ENCODE data around the gene DAND5. TPM values are rescaled to one million over a fixed set of nuclear protein-coding genes. Genes with fewer than 3 reads are reported as not detected.

DAND5 gene
- polyA plus RNA-seq, 1 of the 3 experiments (the other 2 are of a cell fraction), result 1.0 TPM

GRCh38 chr19:12985049-12985776, 15.8 kb downstream of the DAND5 start (continued):
- TF ChIP-seq TEAD4 (IDR thresholded peaks at IDR 0.05; ENCODE audit: borderline replicate concordance, insufficient read depth) (no peak), RFX5 (IDR thresholded peaks at IDR 0.05; ENCODE audit: low read length) (no peak), RAD21 (IDR thresholded peaks at IDR 0.05; ENCODE audit: low read length) (no peak), SMC3 (IDR thresholded peaks at IDR 0.05; ENCODE audit: low read depth, low read length) (no peak), JUND (IDR thresholded peaks at IDR 0.05) (no peak), TCF12 (IDR thresholded peaks at IDR 0.05) (no peak), EP300 (IDR thresholded peaks at IDR 0.05; ENCODE audit: borderline replicate concordance in 1 of 2, low read depth in 1 of 2, low read length in 1 of 2) (no peak), NRF1 (IDR thresholded peaks at IDR 0.05; ENCODE audit: low read depth, low read length) (no peak), FOXJ3 (CRISPR knock-in tag; IDR thresholded peaks at IDR 0.05) (no peak), PBX3 (IDR thresholded peaks at IDR 0.05) (no peak), RXRA (IDR thresholded peaks at IDR 0.05; ENCODE audit: borderline replicate concordance, low read depth) (no peak)

- H3K9me3 ChIP-seq, result no peaks in the 10 kb centered on the region
- TF ChIP-seq JUND (IDR thresholded peaks at IDR 0.05) (no peak), TAF1 (IDR thresholded peaks at IDR 0.05; ENCODE audit: borderline replicate concordance, low read depth, low read length) (no peak), MAX (IDR thresholded peaks at IDR 0.05; ENCODE audit: low read depth) (no peak), TEAD4 (IDR thresholded peaks at IDR 0.05; ENCODE audit: borderline replicate concordance, insufficient read depth) (no peak), MEF2A (IDR thresholded peaks at IDR 0.05; ENCODE audit: borderline replicate concordance, low read depth) (no peak), GABPA (IDR thresholded peaks at IDR 0.05; ENCODE audit: low read depth) (no peak), REST (IDR thresholded peaks at IDR 0.05; ENCODE audit: low read depth, low read length) (no peak), NFIC (IDR thresholded peaks at IDR 0.05; ENCODE audit: borderline replicate concordance) (no peak), RFX5 (IDR thresholded peaks at IDR 0.05; ENCODE audit: low read length) (no peak), ZBTB33 (IDR thresholded peaks at IDR 0.05; ENCODE audit: borderline replicate concordance, low read depth) (no peak), ELF1 (IDR thresholded peaks at IDR 0.05) (no peak), USF2 (IDR thresholded peaks at IDR 0.05; ENCODE audit: borderline replicate concordance, low read depth, low read length) (no peak), RXRA (IDR thresholded peaks at IDR 0.05; ENCODE audit: borderline replicate concordance, low read depth) (no peak), TCF12 (IDR thresholded peaks at IDR 0.05) (no peak), PBX3 (IDR thresholded peaks at IDR 0.05) (no peak), MXI1 (IDR thresholded peaks at IDR 0.05; ENCODE audit: low read depth, low read length) (no peak), RCOR1 (IDR thresholded peaks at IDR 0.05; ENCODE audit: low read length) (no peak), NRF1 (IDR thresholded peaks at IDR 0.05; ENCODE audit: low read depth, low read length) (no peak)
These were observed 17.4 kb downstream of the DAND5 start for GRCh38 chr19:12986726-12987125.

More at GRCh38 chr19:12986726-12987125, 17.4 kb downstream of the DAND5 start:
- no peaks in the 10 kb centered on the region for H3K79me2 ChIP-seq (ENCODE audit: insufficient read depth)
- ChIA-PET POLR2A (no interaction called here), CTCF (interaction anchor here (1.5 to 24.6 kb wide), 5 partner anchors 10 to 114 kb away, joined by 3 to 603 read pairs (median 12); no protein-coding TSS in a partner anchor)
- H2AFZ ChIP-seq (ENCODE audit: low read depth), result no peak overlapping the region
- H3K36me3 ChIP-seq (replicated peaks in 1 of 2; ENCODE audit: control insufficient read depth in 1 of 2, insufficient read depth in 2 of 2, low read length in 1 of 2), result no peaks in the 10 kb centered on the region
- 96% methylated on average over 12 of the region's 12 CpGs for WGBS (ENCODE audit: low lambda C conversion rate)
- no peak overlapping the region for H3K9ac ChIP-seq
- no peak for DNase-seq
- H3K27ac ChIP-seq (ENCODE audit: low read depth in 2 of 2, low read length in 1 of 2), result no peak overlapping the region
- H4K20me1 ChIP-seq (ENCODE audit: insufficient read depth), result no peaks in the 10 kb centered on the region
- H3K27me3 ChIP-seq (ENCODE audit: insufficient read depth), result no peaks in the 10 kb centered on the region
- no peak overlapping the region for H3K4me2 ChIP-seq
- no peaks in the 10 kb centered on the region for H3F3A ChIP-seq (replicated peaks; ENCODE audit: insufficient read depth)
- H3K4me1 ChIP-seq (ENCODE audit: control insufficient read depth in 1 of 2, insufficient read depth in 2 of 2, low read depth in 1 of 2, low read length in 1 of 2), result peaks cover 0 to 8% of the 10 kb centered on the region in 2 experiments; a peak in 1 of 4 replicates
- H3K4me3 ChIP-seq (ENCODE audit: low read depth in 2 of 2, low read length in 1 of 2), result no peak overlapping the region
- no peaks in the 10 kb centered on the region for H3K9me2 ChIP-seq

Measured in SK-N-SH (cell line).